H9 (cell line): ENCODE measurements around the gene ATG2A. TPM values are rescaled to one million over a fixed set of nuclear protein-coding genes. Genes with fewer than 3 reads are reported as not detected.

ENCODE experiments used
- DNase-seq: peaks from one replicate; pipeline ENCODE4 v3.0.0-alpha.2; 2017
- H2AFZ ChIP-seq: one replicate; pipeline ENCODE4 v1.6.1; 2013; ENCODE audit warnings: mild to moderate bottlenecking, low read length, control low read depth, moderate library complexity
- H2AK5ac ChIP-seq: 2 replicates; pipeline ENCODE4 v1.6.1; 2013; ENCODE audit warnings: low read length, control low read depth, mixed read lengths; ENCODE audit not compliant: insufficient read length
- H2BK120ac ChIP-seq: one replicate; pipeline ENCODE4 v1.6.1; 2013; ENCODE audit warnings: low read depth, mild to moderate bottlenecking, low read length, control low read depth, inconsistent platforms; ENCODE audit not compliant: poor library complexity, severe bottlenecking
- H2BK12ac ChIP-seq: 2 replicates; pipeline ENCODE4 v1.6.1; 2013; ENCODE audit warnings: low read length, control low read depth, mixed read lengths, low read depth; ENCODE audit not compliant: insufficient read length
- H2BK15ac ChIP-seq: 2 replicates; pipeline ENCODE4 v1.6.1; 2013; ENCODE audit warnings: low read depth, low read length, control low read depth
- H2BK20ac ChIP-seq: one replicate; pipeline ENCODE4 v1.6.1; 2013; ENCODE audit warnings: low read depth, mild to moderate bottlenecking, low read length, control low read depth, inconsistent platforms; ENCODE audit not compliant: poor library complexity, severe bottlenecking
- H2BK5ac ChIP-seq: 2 replicates; pipeline ENCODE4 v1.6.1; 2013; ENCODE audit warnings: low read length, control low read depth, mixed read lengths; ENCODE audit not compliant: insufficient read length
- H3K14ac ChIP-seq: 2 replicates; pipeline ENCODE4 v1.6.1; 2013; ENCODE audit warnings: low read length, control low read depth; ENCODE audit not compliant: insufficient read depth
- H3K18ac ChIP-seq: 2 replicates; pipeline ENCODE4 v1.6.1; 2013; ENCODE audit warnings: low read depth, mild to moderate bottlenecking, mixed read lengths, low read length, control low read depth; ENCODE audit not compliant: insufficient read length
- H3K23ac ChIP-seq: 2 replicates; pipeline ENCODE4 v1.6.1; 2013; ENCODE audit warnings: low read length, control low read depth, mixed read lengths, low read depth; ENCODE audit not compliant: insufficient read length
- H3K23me2 ChIP-seq: 2 replicates; pipeline ENCODE4 v1.6.1; 2013; ENCODE audit warnings: low read depth, mild to moderate bottlenecking, mixed read lengths, low read length, control low read depth; ENCODE audit not compliant: insufficient read length, poor library complexity, severe bottlenecking
- H3K27ac ChIP-seq: 2 replicates; pipeline ENCODE4 v1.5.1; 2013; ENCODE audit warnings: low read length, control low read depth, mixed read lengths, low read depth; ENCODE audit not compliant: insufficient read length
- H3K27me3 ChIP-seq: 2 replicates; pipeline ENCODE4 v1.6.1; 2013; ENCODE audit warnings: low read length, control low read depth, inconsistent platforms; ENCODE audit not compliant: insufficient read depth
- H3K4ac ChIP-seq: 2 replicates; pipeline ENCODE4 v1.6.1; 2013; ENCODE audit warnings: low read depth, mild to moderate bottlenecking, control low read depth, inconsistent platforms, low read length, moderate library complexity
- H3K4me1 ChIP-seq: 2 replicates; pipeline ENCODE4 v1.6.1; 2013; ENCODE audit warnings: low read length, control low read depth, inconsistent platforms; ENCODE audit not compliant: insufficient read depth
- H3K4me2 ChIP-seq: 2 replicates; pipeline ENCODE4 v1.6.1; 2013; ENCODE audit warnings: low read length, control low read depth, mixed read lengths; ENCODE audit not compliant: insufficient read length, insufficient read depth
- H3K56ac ChIP-seq: 2 replicates; pipeline ENCODE4 v1.6.1; 2013; ENCODE audit warnings: low read depth, mild to moderate bottlenecking, mixed read lengths, low read length, control low read depth; ENCODE audit not compliant: insufficient read length
- H3K79me1 ChIP-seq: 2 replicates; pipeline ENCODE4 v1.6.1; 2013; ENCODE audit warnings: low read depth, mild to moderate bottlenecking, moderate library complexity, low read length, control low read depth, inconsistent platforms; ENCODE audit not compliant: insufficient read depth, poor library complexity, severe bottlenecking
- H3K79me2 ChIP-seq: 2 replicates; pipeline ENCODE4 v1.6.1; 2013; ENCODE audit warnings: low read length, control low read depth, inconsistent platforms; ENCODE audit not compliant: insufficient read depth
- H3K9ac ChIP-seq: 2 replicates; pipeline ENCODE4 v1.6.1; 2013; ENCODE audit warnings: low read length, control low read depth, mixed read lengths; ENCODE audit not compliant: insufficient read length; ENCODE audit errors: extremely low read depth
- H3K9me3 ChIP-seq: one replicate; pipeline ENCODE4 v1.6.1; 2013; ENCODE audit warnings: low read depth, low read length, inconsistent platforms; ENCODE audit not compliant: control insufficient read depth
- H3T11ph ChIP-seq: one replicate; pipeline ENCODE4 v1.6.1; 2013; ENCODE audit warnings: mild to moderate bottlenecking, low read length, control low read depth, inconsistent platforms
- H4K20me1 ChIP-seq: one replicate; pipeline ENCODE4 v1.6.1; 2013; ENCODE audit not compliant: control insufficient read depth, insufficient read length, insufficient read depth
- H4K5ac ChIP-seq: 2 replicates; pipeline ENCODE4 v1.6.1; 2013; ENCODE audit warnings: low read depth, mild to moderate bottlenecking, mixed read lengths, low read length, control low read depth; ENCODE audit not compliant: insufficient read length
- H4K8ac ChIP-seq: replicated peaks from 2 replicates; pipeline ENCODE4 v1.6.1; 2013; ENCODE audit warnings: low read length, control low read depth, mixed read lengths, low read depth; ENCODE audit not compliant: insufficient read length
- H4K91ac ChIP-seq: 2 replicates; pipeline ENCODE4 v1.6.1; 2013; ENCODE audit warnings: low read depth, mild to moderate bottlenecking, moderate library complexity, mixed read lengths, low read length, control low read depth; ENCODE audit not compliant: insufficient read length
- H3K27ac Mint-ChIP-seq, 3 experiments: 2 replicates in 2 of 3; 3 replicates in 1 of 3; pipeline ENCODE4 v1.8.0; 2020 to 2021; ENCODE audit warnings: mixed read lengths in 3 of 3, mild to moderate bottlenecking in 1 of 3, moderate library complexity in 1 of 3
- H3K27me3 Mint-ChIP-seq: 2 replicates; pipeline ENCODE4 v1.8.0; 2021; ENCODE audit warnings: low read depth, mild to moderate bottlenecking, moderate library complexity, mixed read lengths
- H3K36me3 Mint-ChIP-seq, 3 experiments: 2 replicates in 2 of 3; 3 replicates in 1 of 3; pipeline ENCODE4 v1.8.0; 2020 to 2021; ENCODE audit warnings: low read depth in 3 of 3, mixed read lengths in 3 of 3; ENCODE audit not compliant: insufficient read depth in 1 of 3
- H3K4me1 Mint-ChIP-seq, 2 experiments: 2 replicates each; pipeline ENCODE4 v1.8.0; 2020; ENCODE audit warnings: mixed read lengths in 2 of 2
- H3K4me3 Mint-ChIP-seq, 2 experiments: 2 replicates in 1 of 2; 3 replicates in 1 of 2; pipeline ENCODE4 v1.8.0; 2020 to 2021; ENCODE audit warnings: mild to moderate bottlenecking in 2 of 2, mixed read lengths in 2 of 2, moderate library complexity in 1 of 2
- H3K9me3 Mint-ChIP-seq, 2 experiments: 2 replicates in 1 of 2; 3 replicates in 1 of 2; pipeline ENCODE4 v1.8.0; 2020; ENCODE audit warnings: mild to moderate bottlenecking in 2 of 2, mixed read lengths in 2 of 2, moderate library complexity in 1 of 2
- CTCF ChIP-seq: fragments of 200-600 bp; sonication (generic); conservative IDR thresholded peaks from 3 replicates; pipeline ENCODE4 v1.8.0; 2021; ENCODE audit warnings: antibody characterized with exemption, mild to moderate bottlenecking
- WGBS: extraction: QIAGEN DNeasy Blood & Tissue Kit; methylation state at CpG from one replicate; pipeline ENCODE4 v1.1.7; 2013; ENCODE audit warnings: missing lambda C conversion rate, low lambda C conversion rate, mixed read lengths; ENCODE audit not compliant: insufficient read length; ENCODE audit errors: extremely low coverage; 5-methylcytosine and 5-hydroxymethylcytosine counted together
- total RNA-seq: library from RNA; stranded (reverse); gene quantifications from 2 replicates; pipeline ENCODE4 v1.2.1, GENCODE V29; 2021

ATG2A gene
- total RNA-seq, 1 experiment from 2014 or later = 21.3 TPM

- no peak overlapping the region for H2BK12ac ChIP-seq
- no peak overlapping the region for H3K9ac ChIP-seq
- Mint-ChIP-seq H3K4me3 (peak overlapping the region in 1 of 2 experiments; percentile 64; a peak in 1 of 5 replicates), H3K27ac (peak overlapping the region in 1 of 3 experiments; percentile 70; a peak in 2 of 7 replicates), H3K9me3 (no peaks in the 10 kb centered on the region; a peak in 1 of 5 replicates), H3K36me3 (peaks cover 0 to 2% (median 0%) of the 10 kb centered on the region in 3 experiments; a peak in 1 of 7 replicates), H3K27me3 (peaks cover 12% of the 10 kb centered on the region), H3K4me1 (peaks cover 23 to 26% of the 10 kb centered on the region in 2 experiments)
- no peak overlapping the region for H4K91ac ChIP-seq
- no peak overlapping the region for H2BK5ac ChIP-seq
- H2AK5ac ChIP-seq = no peak overlapping the region
- no peak overlapping the region for H3K4me2 ChIP-seq
- H3K9me3 ChIP-seq = no peaks in the 10 kb centered on the region
- no peak overlapping the region for H3K14ac ChIP-seq
- H3K27me3 ChIP-seq = no peaks in the 10 kb centered on the region
- TF ChIP-seq CTCF = no peak
- H2BK120ac ChIP-seq = no peak overlapping the region
- H2AFZ ChIP-seq = no peak overlapping the region
- H4K5ac ChIP-seq = no peak overlapping the region
- no peaks in the 10 kb centered on the region for H4K20me1 ChIP-seq
- H3K79me2 ChIP-seq = no peaks in the 10 kb centered on the region
- H3T11ph ChIP-seq = no peak overlapping the region
- H3K23ac ChIP-seq = no peak overlapping the region
- no peak overlapping the region for H3K4ac ChIP-seq
- no peak overlapping the region for H3K27ac ChIP-seq
- H2BK15ac ChIP-seq = no peak overlapping the region
- no peak overlapping the region for H2BK20ac ChIP-seq
- no peak overlapping the region for H4K8ac ChIP-seq
- no peaks in the 10 kb centered on the region; the same call in 1 of the 2 replicates for H3K4me1 ChIP-seq
- no peak for DNase-seq
- peaks cover 19% of the 10 kb centered on the region for H3K23me2 ChIP-seq
- no CpG with 5 or more reads among the region's 8 CpGs for WGBS
- H3K56ac ChIP-seq = no peak overlapping the region
- no peaks in the 10 kb centered on the region for H3K79me1 ChIP-seq
- no peak overlapping the region for H3K18ac ChIP-seq
Observed at GRCh38 chr11:64881476-64881875, 35.5 kb downstream of the ATG2A start.
